GM18907 (cell line): Measurements from ENCODE around the gene ARL3.
"Not testable (repeated sequence)": the region's sequence is repeated elsewhere in the genome, so short reads cannot be mapped to it uniquely, and the experiment has no call there.

Experiments
- ATAC-seq: cut with Tn5 transposase; IDR thresholded peaks from one replicate; pipeline ENCODE4 v1.9.1; 2021; ENCODE audit warnings: mild to moderate bottlenecking, moderate library complexity; ENCODE audit not compliant: unreplicated experiment

The ARL3 gene

DNA sequence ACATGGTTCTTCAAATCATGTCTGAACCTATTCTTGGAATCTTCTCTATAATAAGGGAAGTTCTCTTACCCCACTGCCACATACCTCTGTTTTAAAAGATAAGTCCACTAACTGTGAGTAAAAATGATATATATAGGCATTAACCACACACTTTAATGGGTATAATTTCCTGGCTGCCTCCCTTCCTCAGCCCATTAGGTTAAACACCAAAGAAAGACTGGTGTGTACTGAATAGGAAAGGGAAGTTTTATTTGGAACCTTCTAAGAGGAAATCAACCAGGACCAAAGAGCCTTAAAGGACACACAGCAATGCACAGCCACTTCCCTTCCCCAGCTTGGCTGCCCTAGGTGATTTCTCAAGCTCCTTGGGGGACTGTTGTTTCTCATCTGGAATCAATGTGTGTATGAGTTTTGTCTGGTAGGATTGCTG lies 24.5 kb upstream of the ARL3 start:
- no peak for ATAC-seq

DNA sequence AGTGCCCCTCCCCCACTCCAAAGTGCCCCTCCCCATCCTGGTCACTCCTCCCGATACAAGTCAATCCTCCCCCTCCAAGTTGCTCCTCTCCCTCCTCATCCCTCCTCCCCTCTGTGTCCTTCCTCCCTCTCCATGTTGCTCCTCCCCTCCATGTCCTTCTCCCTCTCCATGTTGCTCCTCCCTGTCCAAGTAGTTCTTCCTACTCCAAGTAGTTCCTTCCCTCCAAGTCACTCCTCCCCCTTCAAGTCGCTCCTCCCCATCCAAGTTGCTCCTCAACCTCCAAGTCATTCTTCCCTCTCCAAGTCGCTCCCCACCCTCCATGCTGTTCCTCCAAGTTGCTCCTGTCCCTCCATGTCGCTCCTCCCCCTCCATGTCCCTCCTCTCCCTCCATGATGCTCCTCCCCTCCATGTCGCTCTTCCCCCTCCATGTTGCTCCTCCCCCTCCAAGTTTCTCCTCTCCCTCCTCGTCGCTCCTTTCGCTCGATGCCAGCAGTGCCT lies 20.9 kb upstream of the ARL3 start:
- ATAC-seq: no peak

GRCh38 chr10:102732661-102733060 lies 18.5 kb upstream of the ARL3 start:
- no peak for ATAC-seq

DNA sequence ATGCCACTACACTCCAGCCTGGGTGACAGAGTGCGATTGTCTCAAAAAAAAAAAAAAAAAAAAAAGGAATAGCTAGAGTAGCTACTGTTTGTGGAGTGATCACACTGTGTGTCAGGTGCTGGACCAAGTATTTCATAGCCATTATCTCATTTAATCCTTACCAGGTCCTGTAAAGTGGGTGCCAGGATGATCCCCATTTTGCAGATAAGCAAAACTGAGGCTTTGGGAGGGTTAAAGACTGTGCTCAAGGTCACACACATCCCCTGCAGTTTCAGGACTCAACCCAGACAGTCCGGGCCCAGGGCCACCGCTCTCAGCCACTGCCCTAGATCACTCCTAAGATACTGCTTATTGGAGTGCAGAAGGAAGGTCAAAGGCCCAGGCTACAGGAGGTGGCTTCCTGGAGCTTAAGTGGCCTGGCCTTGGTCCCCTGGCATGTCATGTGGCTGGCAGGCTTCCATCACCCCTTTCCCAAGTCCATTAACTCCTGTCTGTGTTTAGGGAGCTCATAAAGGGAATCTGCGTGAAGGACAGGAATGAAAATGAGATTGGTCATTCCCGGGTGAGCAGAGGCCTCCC lies 17.1 kb upstream of the ARL3 start:
- no peak for ATAC-seq

GRCh38 chr10:102729029-102730026 lies 15.1 kb upstream of the ARL3 start:
- ATAC-seq: no peak

GRCh38 chr10:102727037-102727818 lies 13.0 kb upstream of the ARL3 start:
- ATAC-seq: no peak

GRCh38 chr10:102726274-102726673 lies 12.1 kb upstream of the ARL3 start:
- ATAC-seq: no peak

DNA sequence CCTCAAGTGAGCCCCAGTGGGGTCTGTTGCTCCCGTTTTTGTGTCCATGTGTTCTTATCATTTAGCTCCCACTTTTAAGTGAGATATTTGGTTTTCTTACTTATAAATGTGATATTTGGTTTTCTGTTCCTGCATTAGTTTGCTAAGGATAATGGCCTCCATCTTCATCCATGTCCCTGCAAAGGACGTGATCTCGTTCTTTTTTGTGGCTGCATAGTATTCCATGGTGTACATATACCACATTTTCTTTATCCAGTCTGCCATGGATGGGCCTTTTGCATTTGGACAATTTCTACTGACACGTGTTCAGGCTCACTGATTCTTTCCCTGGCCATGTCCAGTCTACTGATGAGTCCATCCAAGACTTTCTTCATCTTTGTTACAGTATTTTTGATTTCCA lies 9.8 kb upstream of the ARL3 start:
- ATAC-seq: no peak

DNA sequence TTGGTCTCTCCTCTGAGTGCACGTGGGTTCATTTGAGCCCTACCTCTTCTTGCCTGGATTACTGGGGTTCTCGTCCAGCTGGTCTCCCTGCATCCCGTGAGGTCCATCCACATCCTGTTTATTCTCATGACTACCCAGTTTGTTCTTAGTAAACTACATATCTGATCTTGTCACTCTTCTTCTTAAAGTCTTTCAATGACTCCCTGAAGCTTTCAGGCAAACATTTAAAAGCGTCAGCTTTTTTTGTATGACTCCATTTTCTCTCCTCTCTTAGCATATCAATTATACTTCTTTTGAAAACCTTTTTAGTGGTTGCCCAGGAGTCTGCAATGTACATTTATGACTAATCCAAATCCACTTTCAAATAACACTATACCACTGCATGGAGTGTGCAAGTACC lies 7.8 kb upstream of the ARL3 start:
- no peak for ATAC-seq

DNA sequence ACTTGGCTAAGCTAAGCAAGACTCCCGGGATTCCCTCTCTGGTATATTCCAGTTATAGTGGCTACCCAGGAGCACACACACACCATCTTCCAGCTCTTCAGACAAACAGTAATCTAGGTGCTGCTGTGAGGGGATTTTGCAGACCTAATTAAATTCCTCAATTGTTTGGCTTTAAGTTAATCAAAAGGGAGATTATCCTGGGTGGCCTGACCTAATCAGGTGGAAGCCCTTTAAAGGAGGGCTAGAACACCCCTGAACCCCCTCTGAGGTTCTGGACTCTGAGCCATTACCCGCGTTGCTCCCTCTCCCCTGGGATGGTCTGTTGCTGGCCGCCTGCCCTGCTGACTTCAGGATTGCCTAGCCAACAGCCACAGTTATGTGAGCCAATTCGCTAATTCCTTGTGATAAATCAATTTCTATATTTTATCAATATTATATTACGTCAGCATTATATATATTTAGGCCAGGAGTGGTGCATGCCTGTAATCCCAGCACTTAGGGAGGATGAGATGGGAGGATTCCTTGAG lies 6.6 kb upstream of the ARL3 start:
- ATAC-seq: no peak

- no peak for ATAC-seq
Observed at GRCh38 chr10:102720337-102720736, 6.1 kb upstream of the ARL3 start.

DNA sequence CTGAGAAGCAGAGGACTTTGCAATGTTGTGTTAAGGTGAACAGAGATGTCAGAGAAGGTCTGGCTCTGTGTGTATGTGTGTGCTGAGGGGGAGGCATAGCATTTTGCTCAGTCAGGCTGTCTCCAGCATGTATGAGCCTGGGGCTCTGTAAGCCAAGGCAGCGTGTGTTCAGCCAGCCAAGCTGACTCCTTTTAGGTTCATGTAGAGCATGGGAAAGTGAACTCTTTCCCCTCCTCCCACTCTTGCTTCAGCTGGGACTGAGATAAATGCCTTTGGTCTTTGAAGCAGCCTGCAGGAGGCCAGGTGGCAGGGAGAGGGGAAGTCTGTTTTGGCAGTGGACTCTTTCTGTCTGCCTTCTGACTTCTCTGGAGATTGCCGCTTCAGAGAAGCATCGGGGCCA lies 4.0 kb upstream of the ARL3 start:
- no peak for ATAC-seq

GRCh38 chr10:102716900-102717565 lies 2.8 kb upstream of the ARL3 start:
- not testable (repeated sequence) for ATAC-seq

GRCh38 chr10:102715880-102716279 lies 1.7 kb upstream of the ARL3 start:
- ATAC-seq: no peak

DNA sequence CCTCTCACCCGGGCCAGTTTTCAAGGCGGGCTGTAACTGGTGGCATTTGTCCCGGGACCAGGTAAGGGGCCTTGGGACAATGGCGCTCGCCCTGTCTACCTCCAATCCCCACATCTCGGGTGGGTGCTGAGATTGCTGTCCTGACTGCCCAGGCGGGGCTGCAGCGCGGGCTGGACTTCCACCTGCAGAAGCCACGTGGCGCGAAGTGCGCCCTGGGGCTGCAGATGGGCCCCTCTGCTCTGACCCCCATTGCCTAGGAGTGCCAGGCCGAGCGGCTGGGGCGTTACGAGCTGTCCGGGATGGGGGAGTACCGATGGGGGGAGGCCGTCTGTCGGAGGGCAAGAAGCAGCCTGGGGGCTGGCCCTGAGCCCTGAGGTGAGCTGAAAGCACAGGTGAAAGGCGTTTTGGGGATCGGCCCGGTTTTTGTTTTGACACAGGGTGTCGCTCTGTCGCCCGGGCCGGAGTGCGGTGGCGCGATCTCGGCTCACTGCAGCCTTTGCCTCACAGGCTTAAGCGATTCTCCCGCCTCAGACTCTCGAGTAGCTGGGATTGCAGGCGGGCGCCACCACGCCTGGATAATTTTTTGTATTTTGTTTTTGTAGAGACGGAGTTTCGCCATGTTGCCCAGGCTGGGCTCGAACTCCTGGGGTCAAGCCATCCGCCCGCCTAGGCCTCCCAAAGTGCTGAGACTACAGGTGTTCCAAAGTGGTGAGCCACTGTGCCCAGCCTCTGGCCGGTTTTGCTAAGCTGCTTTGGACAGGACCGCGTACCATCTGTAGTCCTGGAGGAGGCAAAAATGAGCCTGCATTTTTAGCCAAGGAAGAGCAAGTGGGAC lies 641 bp upstream of the ARL3 start, which contains the start of gene SFXN2:
SFXN2 (plus strand) TSS at position 16 of the 835 bp plus-strand sequence. CDS start 12,001 bp downstream, outside the sequence.
- peak; percentile 33 for ATAC-seq

DNA sequence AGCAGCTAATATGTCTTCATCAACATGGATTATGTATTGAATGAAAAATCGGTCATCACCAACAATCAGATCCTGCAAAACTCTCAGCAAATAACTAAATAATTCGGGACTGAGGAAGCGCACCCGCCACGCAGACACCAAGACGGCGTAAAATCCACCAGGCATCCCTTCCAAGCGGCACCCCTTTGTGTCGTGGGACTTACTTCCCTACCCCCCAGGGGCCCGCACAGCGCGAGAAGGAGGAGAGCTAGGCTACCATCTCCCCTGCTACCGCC lies 721 bp downstream of the ARL3 start:
- ATAC-seq: peak; percentile 46

GRCh38 chr10:102712843-102713538 lies 1.2 kb downstream of the ARL3 start:
- no peak for ATAC-seq

DNA sequence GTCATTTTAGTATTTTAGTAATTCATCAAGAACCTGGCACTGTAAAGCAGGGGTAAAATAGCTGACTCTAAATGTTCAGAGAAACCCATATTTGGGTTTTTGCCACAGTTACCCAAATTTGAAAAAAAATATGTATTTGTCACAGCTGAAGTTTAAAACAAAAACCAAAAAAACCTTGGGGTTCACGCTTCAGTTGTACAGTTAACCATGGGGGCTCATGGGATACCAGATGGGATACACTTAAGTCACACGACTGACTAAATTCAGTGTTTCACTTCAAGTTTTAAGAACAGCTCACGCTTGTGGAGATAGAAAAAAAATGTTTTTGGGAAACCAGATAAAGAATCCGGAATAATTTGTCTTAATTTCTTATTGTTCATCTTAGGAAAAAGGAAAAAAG lies 2.1 kb downstream of the ARL3 start:
- ATAC-seq: no peak

GRCh38 chr10:102710609-102711008 lies 3.6 kb downstream of the ARL3 start:
- no peak for ATAC-seq
